HCT116 (cell line): ENCODE results near the gene PRICKLE1. TPM values are rescaled to one million over a fixed set of nuclear protein-coding genes. Genes with fewer than 3 reads are reported as not detected.

Experiments
- ATAC-seq: fragments of 200-7000 bp; cut with Tn5 transposase; 2 replicates; pipeline ENCODE4 v1.9.1; 2020; ENCODE audit warnings: mild to moderate bottlenecking, moderate library complexity
- BruUV-seq: library from RNA; stranded (reverse); fragments of 400-500 nt; replicated peaks from 2 replicates; lab custom pipeline; 2021; lab: Mats Ljungman, UMichigan
- CTCF ChIA-PET: fragments of 300-600 bp; sonication (Branson Sonifier 250); formaldehyde crosslinking; loops from one replicate; lab custom pipeline; 2021; ENCODE audit warnings: antibody characterized with exemption; lab: Charles Lee
- POLR2A ChIA-PET: fragments of 300-600, 350-600 bp; sonication (Branson Sonifier 250); formaldehyde crosslinking; loops from one replicate; lab custom pipeline; 2021; ENCODE audit warnings: antibody characterized with exemption; lab: Charles Lee
- RAD21 ChIA-PET, 2 experiments: fragments of 300-600 bp; sonication (Branson Sonifier 250); formaldehyde crosslinking; loops; one replicate each; lab custom pipeline; 2023; ENCODE audit warnings: low total read pairs in 2 of 2; ENCODE audit not compliant: uncharacterized antibody in 2 of 2, unreplicated experiment in 2 of 2, low non-redundant PET in 1 of 2; lab: Charles Lee
- DNase-seq: peaks from one replicate; pipeline ENCODE4 v3.0.0-alpha.2; 2010; ENCODE audit warnings: low read depth, low spot score
- H2AFZ ChIP-seq: fragments of 200-600 bp; shearing (Covaris generic), sonication (generic); 2 replicates; pipeline ENCODE4 v1.6.1; 2017; ENCODE audit warnings: low read depth, mixed run types, mixed read lengths, antibody characterized with exemption, low read length; ENCODE audit not compliant: poor library complexity, severe bottlenecking
- H3K27ac ChIP-seq: 2 replicates; pipeline ENCODE4 v1.5.1; 2012; ENCODE audit warnings: low read depth, low read length
- H3K27me3 ChIP-seq: fragments of 200-600 bp; sonication (generic); 2 replicates; pipeline ENCODE4 v1.6.1; 2016; ENCODE audit warnings: mixed run types, low read length, mixed read lengths; ENCODE audit not compliant: insufficient read depth
- H3K36me3 ChIP-seq, 2 experiments: fragments of 200-500 bp in 1 of 2; fragments of 200-600 bp in 1 of 2; sonication (Bioruptor generic) in 1 of 2; sonication (generic) in 1 of 2; 2 replicates each; pipeline versions ENCODE4 v1.5.1 to v1.6.1; 2014 to 2016; ENCODE audit warnings: low read length in 2 of 2, inconsistent platforms in 1 of 2, mixed read lengths in 1 of 2, mixed run types in 1 of 2; ENCODE audit not compliant: insufficient read depth in 2 of 2, control insufficient read depth in 1 of 2
- H3K4me1 ChIP-seq, 2 experiments: fragments of 200-600 bp in 1 of 2; sonication (generic) in 1 of 2; 2 replicates each; pipeline versions ENCODE4 v1.5.1 to v1.6.1; 2012 to 2017; ENCODE audit warnings: low read length in 2 of 2, inconsistent platforms in 1 of 2, mild to moderate bottlenecking in 1 of 2, mixed read lengths in 1 of 2, mixed run types in 1 of 2, moderate library complexity in 1 of 2; ENCODE audit not compliant: insufficient read depth in 2 of 2, control insufficient read depth in 1 of 2
- H3K4me2 ChIP-seq: fragments of 200-600 bp; sonication (generic); 2 replicates; pipeline ENCODE4 v1.6.1; 2017; ENCODE audit warnings: mixed run types, low read length, mixed read lengths
- H3K4me3 ChIP-seq, 2 experiments: fragments of 200-600 bp in 1 of 2; sonication (generic) in 1 of 2; replicated peaks in 1 of 2; 2 replicates each; pipeline ENCODE4 v1.5.1; 2011 to 2016; ENCODE audit warnings: low read length in 2 of 2, control low read depth in 1 of 2, low read depth in 1 of 2, mild to moderate bottlenecking in 1 of 2, mixed read lengths in 1 of 2, mixed run types in 1 of 2
- H3K79me2 ChIP-seq: fragments of 200-600 bp; sonication (generic); 2 replicates; pipeline ENCODE4 v1.6.1; 2017; ENCODE audit warnings: mild to moderate bottlenecking, mixed run types, low read length, moderate library complexity, mixed read lengths; ENCODE audit not compliant: insufficient read depth
- H3K9ac ChIP-seq: fragments of 200-600 bp; sonication (generic); 2 replicates; pipeline ENCODE4 v1.6.1; 2016; ENCODE audit warnings: low read length, mixed read lengths
- H3K9me2 ChIP-seq: fragments of 200-600 bp; sonication (generic), shearing (Covaris generic); 2 replicates; pipeline ENCODE4 v1.6.1; 2017; ENCODE audit warnings: mixed run types, mild to moderate bottlenecking, moderate library complexity; ENCODE audit not compliant: insufficient read depth
- H3K9me3 ChIP-seq, 2 experiments: fragments of 200-500 bp in 1 of 2; fragments of 200-600 bp in 1 of 2; sonication (Bioruptor generic) in 1 of 2; sonication (generic) in 1 of 2; 2 replicates each; pipeline ENCODE4 v1.6.1; 2014 to 2017; ENCODE audit warnings: low read length in 2 of 2, mixed read lengths in 2 of 2, inconsistent platforms in 1 of 2, low read depth in 1 of 2, mild to moderate bottlenecking in 1 of 2, mixed run types in 1 of 2, moderate library complexity in 1 of 2; ENCODE audit not compliant: control insufficient read depth in 1 of 2, insufficient read depth in 1 of 2
- H4K20me1 ChIP-seq: fragments of 200-600 bp; sonication (generic), shearing (Covaris generic); 2 replicates; pipeline ENCODE4 v1.6.1; 2017; ENCODE audit warnings: mixed run types, mild to moderate bottlenecking, moderate library complexity; ENCODE audit not compliant: insufficient read depth
- CBX3 ChIP-seq: IDR thresholded peaks from 2 replicates; pipeline ENCODE4 v1.6.1; 2012; ENCODE audit warnings: low read depth
- EGR1 ChIP-seq: IDR thresholded peaks from 2 replicates; pipeline ENCODE4 v1.6.1; 2012; ENCODE audit warnings: low read depth
- ELF1 ChIP-seq: IDR thresholded peaks from 2 replicates; pipeline ENCODE4 v1.6.1; 2012; ENCODE audit warnings: low read depth, borderline replicate concordance
- FOSL1 ChIP-seq: IDR thresholded peaks from 2 replicates; pipeline ENCODE4 v1.6.1; 2012; ENCODE audit warnings: low read depth
- JUND ChIP-seq: IDR thresholded peaks from 2 replicates; pipeline ENCODE4 v1.6.1; 2012
- POLR2AphosphoS5 ChIP-seq: IDR thresholded peaks from 2 replicates; pipeline ENCODE4 v1.6.1; 2011; ENCODE audit warnings: mild to moderate bottlenecking, low read depth, low read length, moderate library complexity
- RAD21 ChIP-seq: IDR thresholded peaks from 2 replicates; pipeline ENCODE4 v1.6.1; 2012; ENCODE audit warnings: low read depth, mild to moderate bottlenecking
- SIN3A ChIP-seq: IDR thresholded peaks from 2 replicates; pipeline ENCODE4 v1.6.1; 2012; ENCODE audit warnings: low read depth
- SP1 ChIP-seq: IDR thresholded peaks from 2 replicates; pipeline ENCODE4 v1.6.1; 2012; ENCODE audit warnings: low read depth
- TCF7L2 ChIP-seq: IDR thresholded peaks from 2 replicates; pipeline ENCODE4 v1.7.0; 2011; ENCODE audit warnings: borderline replicate concordance, inconsistent platforms; ENCODE audit not compliant: insufficient read depth, insufficient read length; ENCODE audit errors: extremely low read depth
- YY1 ChIP-seq: IDR thresholded peaks from 2 replicates; pipeline ENCODE4 v1.6.1; 2011; ENCODE audit warnings: low read length, low read depth, moderate library complexity, mild to moderate bottlenecking; ENCODE audit not compliant: insufficient replicate concordance; ENCODE audit errors: extremely low read depth
- ZFX ChIP-seq: fragments of 450-650 bp; IDR thresholded peaks from 2 replicates; pipeline ENCODE4 v1.6.1; 2017
- intact Hi-C: fragments of 100-400 bp; cut with micrococcal nuclease; formaldehyde crosslinking; loops from 2 replicates; pipeline ENCODE4 v1.10.0; 2022
- total RNA-seq: library from RNA; stranded (reverse); gene quantifications from one replicate; pipeline ENCODE4 v1.2.1, GENCODE V29; 2021; ENCODE audit not compliant: unreplicated experiment
- TF ChIP-seq, protein P1 (sequence below): IDR thresholded peaks from 2 replicates; pipeline ENCODE4 v1.6.1; 2011; ENCODE audit warnings: mild to moderate bottlenecking, low read length, moderate library complexity; ENCODE audit not compliant: insufficient replicate concordance; ENCODE audit errors: extremely low read depth
- TF ChIP-seq, protein P2 (sequence below): IDR thresholded peaks from 2 replicates; pipeline ENCODE4 v1.6.1; 2012
- TF ChIP-seq, protein P3 (sequence below): IDR thresholded peaks from 2 replicates; pipeline ENCODE4 v1.6.1; 2012
- TF ChIP-seq, protein P4 (sequence below), 3 experiments: fragments of 200-600 bp in 1 of 3; sonication (generic) in 1 of 3; IDR thresholded peaks in 2 of 3; conservative IDR thresholded peaks in 1 of 3; 2 replicates each; pipeline ENCODE4 v1.5.1; 2012 to 2017; ENCODE audit warnings: low read depth in 2 of 3, low read length in 2 of 3, antibody characterized with exemption in 1 of 3, borderline replicate concordance in 1 of 3, control low read depth in 1 of 3, mild to moderate bottlenecking in 1 of 3, mixed read lengths in 1 of 3, mixed run types in 1 of 3, moderate library complexity in 1 of 3; ENCODE audit not compliant: insufficient read depth in 1 of 3
- TF ChIP-seq, protein P5 (sequence below): IDR thresholded peaks from 2 replicates; pipeline ENCODE4 v1.6.1; 2012; ENCODE audit warnings: low read depth

Gene PRICKLE1
- total RNA-seq, 1 experiment from 2014 or later: 1.3 TPM

DNA sequence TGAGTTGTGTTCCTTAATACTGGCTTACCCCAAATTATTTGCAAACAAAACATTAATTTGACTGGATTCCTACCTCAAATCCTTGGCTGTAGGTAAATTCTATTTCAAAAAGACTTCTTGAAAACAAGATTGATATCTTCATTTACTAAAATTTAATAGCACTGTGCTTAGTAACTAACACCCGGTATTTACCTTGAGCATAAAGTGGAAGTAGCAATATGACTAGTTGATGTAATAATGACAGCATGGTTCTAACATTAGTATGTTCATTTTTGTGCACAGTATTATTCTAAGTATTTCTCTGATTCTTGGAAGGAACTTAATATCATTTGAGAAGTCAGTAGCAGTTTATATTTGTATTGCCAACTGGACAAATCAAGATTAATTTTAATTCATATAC is 166.8 kb downstream of the PRICKLE1 start:
- ATAC-seq (no peak), DNase-seq (no peak)
- Histone ChIP-seq H3K27me3 (no peaks in the 10 kb centered on the region), H3K4me3 (no peak overlapping the region), H4K20me1 (no peaks in the 10 kb centered on the region; the same call in 1 of the 2 replicates), H3K27ac (no peak overlapping the region), H3K36me3 (no peaks in the 10 kb centered on the region), H3K4me1 (peaks cover 20 to 45% of the 10 kb centered on the region in 2 experiments), H3K79me2 (0 out of 2 replicates have a peak, but pooled peaks cover 8% of the 10 kb centered on the region), H3K9me3 (no peaks in the 10 kb centered on the region), H3K9me2 (no peaks in the 10 kb centered on the region), H3K4me2 (no peak overlapping the region), H2AFZ (no peak overlapping the region), H3K9ac (no peak overlapping the region)
- intact Hi-C loops: no loop called here
- TF ChIP-seq FOSL1: no peak
- no peak for TF ChIP-seq SIN3A
- no peak for TF ChIP-seq POLR2AphosphoS5
- TF ChIP-seq, protein P1, sequence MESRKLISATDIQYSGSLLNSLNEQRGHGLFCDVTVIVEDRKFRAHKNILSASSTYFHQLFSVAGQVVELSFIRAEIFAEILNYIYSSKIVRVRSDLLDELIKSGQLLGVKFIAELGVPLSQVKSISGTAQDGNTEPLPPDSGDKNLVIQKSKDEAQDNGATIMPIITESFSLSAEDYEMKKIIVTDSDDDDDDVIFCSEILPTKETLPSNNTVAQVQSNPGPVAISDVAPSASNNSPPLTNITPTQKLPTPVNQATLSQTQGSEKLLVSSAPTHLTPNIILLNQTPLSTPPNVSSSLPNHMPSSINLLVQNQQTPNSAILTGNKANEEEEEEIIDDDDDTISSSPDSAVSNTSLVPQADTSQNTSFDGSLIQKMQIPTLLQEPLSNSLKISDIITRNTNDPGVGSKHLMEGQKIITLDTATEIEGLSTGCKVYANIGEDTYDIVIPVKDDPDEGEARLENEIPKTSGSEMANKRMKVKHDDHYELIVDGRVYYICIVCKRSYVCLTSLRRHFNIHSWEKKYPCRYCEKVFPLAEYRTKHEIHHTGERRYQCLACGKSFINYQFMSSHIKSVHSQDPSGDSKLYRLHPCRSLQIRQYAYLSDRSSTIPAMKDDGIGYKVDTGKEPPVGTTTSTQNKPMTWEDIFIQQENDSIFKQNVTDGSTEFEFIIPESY: no peak
- TF ChIP-seq, protein P2, sequence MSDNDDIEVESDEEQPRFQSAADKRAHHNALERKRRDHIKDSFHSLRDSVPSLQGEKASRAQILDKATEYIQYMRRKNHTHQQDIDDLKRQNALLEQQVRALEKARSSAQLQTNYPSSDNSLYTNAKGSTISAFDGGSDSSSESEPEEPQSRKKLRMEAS: no peak
- TF ChIP-seq YY1: no peak
- TF ChIP-seq CBX3: no peak
- TF ChIP-seq, protein P3, sequence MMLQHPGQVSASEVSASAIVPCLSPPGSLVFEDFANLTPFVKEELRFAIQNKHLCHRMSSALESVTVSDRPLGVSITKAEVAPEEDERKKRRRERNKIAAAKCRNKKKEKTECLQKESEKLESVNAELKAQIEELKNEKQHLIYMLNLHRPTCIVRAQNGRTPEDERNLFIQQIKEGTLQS: no peak
- TF ChIP-seq SP1: no peak
- TF ChIP-seq, protein P4, sequence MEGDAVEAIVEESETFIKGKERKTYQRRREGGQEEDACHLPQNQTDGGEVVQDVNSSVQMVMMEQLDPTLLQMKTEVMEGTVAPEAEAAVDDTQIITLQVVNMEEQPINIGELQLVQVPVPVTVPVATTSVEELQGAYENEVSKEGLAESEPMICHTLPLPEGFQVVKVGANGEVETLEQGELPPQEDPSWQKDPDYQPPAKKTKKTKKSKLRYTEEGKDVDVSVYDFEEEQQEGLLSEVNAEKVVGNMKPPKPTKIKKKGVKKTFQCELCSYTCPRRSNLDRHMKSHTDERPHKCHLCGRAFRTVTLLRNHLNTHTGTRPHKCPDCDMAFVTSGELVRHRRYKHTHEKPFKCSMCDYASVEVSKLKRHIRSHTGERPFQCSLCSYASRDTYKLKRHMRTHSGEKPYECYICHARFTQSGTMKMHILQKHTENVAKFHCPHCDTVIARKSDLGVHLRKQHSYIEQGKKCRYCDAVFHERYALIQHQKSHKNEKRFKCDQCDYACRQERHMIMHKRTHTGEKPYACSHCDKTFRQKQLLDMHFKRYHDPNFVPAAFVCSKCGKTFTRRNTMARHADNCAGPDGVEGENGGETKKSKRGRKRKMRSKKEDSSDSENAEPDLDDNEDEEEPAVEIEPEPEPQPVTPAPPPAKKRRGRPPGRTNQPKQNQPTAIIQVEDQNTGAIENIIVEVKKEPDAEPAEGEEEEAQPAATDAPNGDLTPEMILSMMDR (IDR thresholded peaks at IDR 0.05 in 2 of 3, conservative IDR thresholded peaks at IDR 0.05 in 1 of 3; ENCODE audit: borderline replicate concordance in 1 of 3, insufficient read depth in 1 of 3, low read depth in 2 of 3, low read length in 2 of 3): no peak
- TF ChIP-seq ZFX: no peak
- no peak for TF ChIP-seq TCF7L2
- no peak for TF ChIP-seq ELF1
- TF ChIP-seq EGR1: no peak
- TF ChIP-seq, protein P5, sequence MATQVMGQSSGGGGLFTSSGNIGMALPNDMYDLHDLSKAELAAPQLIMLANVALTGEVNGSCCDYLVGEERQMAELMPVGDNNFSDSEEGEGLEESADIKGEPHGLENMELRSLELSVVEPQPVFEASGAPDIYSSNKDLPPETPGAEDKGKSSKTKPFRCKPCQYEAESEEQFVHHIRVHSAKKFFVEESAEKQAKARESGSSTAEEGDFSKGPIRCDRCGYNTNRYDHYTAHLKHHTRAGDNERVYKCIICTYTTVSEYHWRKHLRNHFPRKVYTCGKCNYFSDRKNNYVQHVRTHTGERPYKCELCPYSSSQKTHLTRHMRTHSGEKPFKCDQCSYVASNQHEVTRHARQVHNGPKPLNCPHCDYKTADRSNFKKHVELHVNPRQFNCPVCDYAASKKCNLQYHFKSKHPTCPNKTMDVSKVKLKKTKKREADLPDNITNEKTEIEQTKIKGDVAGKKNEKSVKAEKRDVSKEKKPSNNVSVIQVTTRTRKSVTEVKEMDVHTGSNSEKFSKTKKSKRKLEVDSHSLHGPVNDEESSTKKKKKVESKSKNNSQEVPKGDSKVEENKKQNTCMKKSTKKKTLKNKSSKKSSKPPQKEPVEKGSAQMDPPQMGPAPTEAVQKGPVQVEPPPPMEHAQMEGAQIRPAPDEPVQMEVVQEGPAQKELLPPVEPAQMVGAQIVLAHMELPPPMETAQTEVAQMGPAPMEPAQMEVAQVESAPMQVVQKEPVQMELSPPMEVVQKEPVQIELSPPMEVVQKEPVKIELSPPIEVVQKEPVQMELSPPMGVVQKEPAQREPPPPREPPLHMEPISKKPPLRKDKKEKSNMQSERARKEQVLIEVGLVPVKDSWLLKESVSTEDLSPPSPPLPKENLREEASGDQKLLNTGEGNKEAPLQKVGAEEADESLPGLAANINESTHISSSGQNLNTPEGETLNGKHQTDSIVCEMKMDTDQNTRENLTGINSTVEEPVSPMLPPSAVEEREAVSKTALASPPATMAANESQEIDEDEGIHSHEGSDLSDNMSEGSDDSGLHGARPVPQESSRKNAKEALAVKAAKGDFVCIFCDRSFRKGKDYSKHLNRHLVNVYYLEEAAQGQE: no peak
- TF ChIP-seq RAD21: no peak
- TF ChIP-seq JUND: no peak
- no TSS peak for BruUV-seq
- ChIA-PET CTCF (interaction anchor here (1.0 kb wide), 1 partner anchor 51 kb away, joined by 3 read pairs; no protein-coding TSS in a partner anchor), POLR2A (no interaction called here), RAD21 (no interaction called here)
